Gastrocnemius medialis (tissue), 4 donors: ENCODE results near the gene THSD4. TPM values are rescaled to one million over a fixed set of nuclear protein-coding genes. Genes with fewer than 3 reads are reported as not detected.

Experiments used
- ATAC-seq, 2 donors: fragments of 150-250 bp; one replicate each; pipeline ENCODE4 v1.9.1; 2016
- DNase-seq, 2 donors: peaks; one replicate each; pipeline ENCODE4 v3.0.0-alpha.2; 2019
- H3K27ac ChIP-seq, 4 donors: fragments of 200-600 bp; sonication (generic); 1 replicate in 1 of 4; 2 replicates in 3 of 4; pipeline ENCODE4 v1.5.1; 2016 to 2018; ENCODE audit warnings: mild to moderate bottlenecking in 2 of 4, moderate library complexity in 1 of 4
- H3K27me3 ChIP-seq, 3 donors: fragments of 200-600 bp; sonication (generic) in 2 of 3; 1 replicate in 1 of 3; 2 replicates in 2 of 3; pipeline versions ENCODE4 v1.5.1 to v1.6.0; 2016 to 2019; ENCODE audit warnings: mild to moderate bottlenecking in 1 of 3, moderate library complexity in 1 of 3
- H3K36me3 ChIP-seq, 2 donors: fragments of 200-600 bp; sonication (generic) in 1 of 2; one replicate each; pipeline ENCODE4 v1.5.1; 2017 to 2018
- H3K4me1 ChIP-seq, 2 donors: fragments of 200-600 bp; sonication (generic) in 1 of 2; one replicate each; pipeline ENCODE4 v1.5.1; 2016 to 2017; ENCODE audit warnings: mild to moderate bottlenecking in 2 of 2
- H3K4me3 ChIP-seq, 4 donors: fragments of 200-600 bp; sonication (generic) in 3 of 4; 1 replicate in 1 of 4; 2 replicates in 3 of 4; pipeline ENCODE4 v1.5.1; 2016 to 2019; ENCODE audit warnings: mild to moderate bottlenecking in 2 of 4
- H3K9me3 ChIP-seq, 3 donors: fragments of 200-600 bp; sonication (generic) in 2 of 3; 1 replicate in 1 of 3; 2 replicates in 2 of 3; pipeline ENCODE4 v1.5.1; 2016 to 2019
- POLR2A ChIP-seq, 2 donors: fragments of 450-650 bp; IDR thresholded peaks; one replicate each; pipeline ENCODE4 v1.6.1; 2017; ENCODE audit warnings: antibody characterized with exemption in 2 of 2, mild to moderate bottlenecking in 2 of 2, moderate library complexity in 2 of 2
- in situ Hi-C, 4 donors: fragments of 200-750 bp; cut with MboI; loops; one replicate each; pipeline versions ENCODE4 v1.15.0 to v1.8.0; 2017; ENCODE audit warnings: low sequenced_read_pairs in 4 of 4
- intact Hi-C: fragments of 100-400 bp; cut with DNase I; formaldehyde crosslinking; loops from one replicate; pipeline ENCODE4 v1.15.1; 2023; ENCODE audit warnings: low total_unique reads
- total RNA-seq, 4 donors: library from RNA; depleted of rRNA; stranded (reverse); fragments of >200 nt; gene quantifications; one replicate each; pipeline versions ENCODE4 v1.1.0 to v1.2.3, GENCODE V29; 2016
- TF ChIP-seq, protein P1 (sequence below), 5 experiments: fragments of 450-650 bp in 3 of 5; fragments of 200-600 bp in 2 of 5; sonication (generic) in 2 of 5; IDR thresholded peaks in 4 of 5; conservative IDR thresholded peaks in 1 of 5; 1 replicate in 4 of 5; 2 replicates in 1 of 5; pipeline ENCODE4 v1.5.1; 2016 to 2019; ENCODE audit warnings: antibody characterized with exemption in 5 of 5, mild to moderate bottlenecking in 3 of 5, moderate library complexity in 3 of 5

Gene THSD4
- total RNA-seq, 4 donors from 2014 or later = 0.35 to 3.1 (median 0.60) TPM

DNA sequence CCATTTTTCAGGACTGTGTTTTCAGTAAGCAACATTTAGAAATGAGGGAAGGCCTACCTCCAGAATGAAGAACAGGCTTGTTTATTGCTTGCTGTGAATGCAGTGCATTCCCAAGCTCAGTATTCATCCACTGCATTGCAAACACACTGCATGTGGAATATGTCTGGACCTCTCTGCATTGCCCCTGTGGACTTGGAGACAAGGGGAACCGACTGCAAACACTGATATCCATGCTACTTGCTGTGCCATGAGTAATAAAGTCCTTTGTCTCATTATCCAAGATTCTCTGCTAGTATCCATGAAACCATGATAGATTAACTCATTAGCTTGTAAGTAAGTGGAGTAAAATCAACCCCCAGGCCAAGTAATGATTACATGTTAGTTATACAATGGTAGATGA is 393.9 kb downstream of the THSD4 start:
- no peak for TF ChIP-seq POLR2A (IDR thresholded peaks at IDR 0.05)
- TF ChIP-seq, protein P1, sequence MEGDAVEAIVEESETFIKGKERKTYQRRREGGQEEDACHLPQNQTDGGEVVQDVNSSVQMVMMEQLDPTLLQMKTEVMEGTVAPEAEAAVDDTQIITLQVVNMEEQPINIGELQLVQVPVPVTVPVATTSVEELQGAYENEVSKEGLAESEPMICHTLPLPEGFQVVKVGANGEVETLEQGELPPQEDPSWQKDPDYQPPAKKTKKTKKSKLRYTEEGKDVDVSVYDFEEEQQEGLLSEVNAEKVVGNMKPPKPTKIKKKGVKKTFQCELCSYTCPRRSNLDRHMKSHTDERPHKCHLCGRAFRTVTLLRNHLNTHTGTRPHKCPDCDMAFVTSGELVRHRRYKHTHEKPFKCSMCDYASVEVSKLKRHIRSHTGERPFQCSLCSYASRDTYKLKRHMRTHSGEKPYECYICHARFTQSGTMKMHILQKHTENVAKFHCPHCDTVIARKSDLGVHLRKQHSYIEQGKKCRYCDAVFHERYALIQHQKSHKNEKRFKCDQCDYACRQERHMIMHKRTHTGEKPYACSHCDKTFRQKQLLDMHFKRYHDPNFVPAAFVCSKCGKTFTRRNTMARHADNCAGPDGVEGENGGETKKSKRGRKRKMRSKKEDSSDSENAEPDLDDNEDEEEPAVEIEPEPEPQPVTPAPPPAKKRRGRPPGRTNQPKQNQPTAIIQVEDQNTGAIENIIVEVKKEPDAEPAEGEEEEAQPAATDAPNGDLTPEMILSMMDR (IDR thresholded peaks at IDR 0.05 in 4 of 5, conservative IDR thresholded peaks at IDR 0.05 in 1 of 5) = no peak
- intact Hi-C loops = no loop called here

DNA sequence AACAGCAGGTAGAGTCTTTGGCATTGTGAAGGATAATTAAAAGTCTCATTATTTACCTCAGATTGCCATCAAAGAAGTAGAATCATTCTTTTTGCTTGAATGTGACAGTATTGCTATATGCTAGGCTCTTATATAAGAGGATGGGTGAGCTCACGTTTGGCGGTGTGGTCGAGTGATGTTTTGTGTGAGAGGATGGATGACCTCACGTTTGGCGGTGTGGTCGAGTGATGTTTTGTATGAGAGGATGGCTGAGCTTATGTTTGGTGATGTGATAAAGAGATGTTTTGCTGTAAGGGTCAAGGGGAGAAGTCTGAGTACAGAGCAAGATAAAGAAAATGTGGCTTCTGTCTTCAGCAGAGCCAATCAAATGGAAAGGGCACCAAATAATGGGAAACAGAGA is 395.5 kb downstream of the THSD4 start:
- ATAC-seq = no peak

More for the DNA sequence above, 393.9 kb downstream of the THSD4 start:
- DNase-seq = no peak
- Histone ChIP-seq H3K27ac (no peak overlapping the region), H3K4me3 (no peak overlapping the region), H3K36me3 (no peaks in the 10 kb centered on the region), H3K4me1 (peaks cover 0 to 5% of the 10 kb centered on the region in 2 donors), H3K27me3 (no peaks in the 10 kb centered on the region), H3K9me3 (no peaks in the 10 kb centered on the region)
- no peak for ATAC-seq
- in situ Hi-C loops = no loop called here

DNA sequence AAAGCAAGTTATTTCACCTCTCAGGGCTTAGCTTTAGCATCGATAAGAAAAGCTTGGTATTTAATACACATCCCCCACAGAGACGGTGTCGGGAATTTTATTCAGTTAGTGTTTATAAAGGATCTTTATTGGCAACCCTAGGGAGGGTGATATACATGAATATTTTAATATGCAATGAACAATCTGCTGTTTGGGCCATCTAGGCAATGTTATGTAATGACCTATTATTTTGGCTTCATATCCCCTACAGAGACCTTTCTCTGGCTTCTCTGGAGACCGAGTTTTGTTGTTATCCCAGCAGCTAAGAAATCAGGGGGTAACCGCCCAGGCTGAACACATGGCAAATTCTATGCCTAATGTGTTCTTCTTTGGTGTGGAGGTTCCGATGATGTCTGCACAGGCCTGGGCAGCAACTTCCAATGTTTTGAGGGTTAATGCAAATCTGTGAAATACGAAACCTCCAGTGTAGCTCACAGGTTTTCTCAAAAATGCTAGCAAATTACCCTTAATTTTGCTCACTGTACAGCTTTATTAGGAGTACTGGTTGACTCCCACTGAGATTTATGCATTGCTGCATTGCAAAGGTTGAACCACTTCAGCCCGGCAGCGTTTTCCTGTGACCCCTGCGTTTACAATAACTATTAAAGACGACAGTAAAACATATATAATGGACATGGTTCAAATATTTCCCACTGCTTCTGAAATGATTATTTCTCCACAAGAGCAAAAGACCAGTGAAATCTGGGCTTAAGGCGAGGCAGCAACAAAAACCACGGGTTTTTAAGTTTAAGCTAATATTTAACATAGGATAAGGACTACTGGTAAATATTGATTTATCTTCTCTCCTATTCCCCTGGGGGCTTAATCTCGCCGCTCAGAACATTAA is 396.8 kb downstream of the THSD4 start:
- in situ Hi-C loops (no loop called here), intact Hi-C loops (no loop called here)
- TF ChIP-seq POLR2A (IDR thresholded peaks at IDR 0.05) = no peak
- TF ChIP-seq, protein P1 (IDR thresholded peaks at IDR 0.05 in 4 of 5, conservative IDR thresholded peaks at IDR 0.05 in 1 of 5) = no peak
- Histone ChIP-seq H3K4me3 (no peak overlapping the region), H3K36me3 (no peaks in the 10 kb centered on the region), H3K27ac (no peak overlapping the region), H3K27me3 (no peaks in the 10 kb centered on the region), H3K9me3 (no peaks in the 10 kb centered on the region), H3K4me1 (peaks cover 0 to 13% of the 10 kb centered on the region in 2 donors)
- DNase-seq (no peak), ATAC-seq (no peak)

More for the DNA sequence above, 395.5 kb downstream of the THSD4 start:
- Histone ChIP-seq H3K27ac (no peak overlapping the region), H3K27me3 (no peaks in the 10 kb centered on the region), H3K4me3 (no peak overlapping the region), H3K36me3 (no peaks in the 10 kb centered on the region), H3K4me1 (peaks cover 0 to 11% of the 10 kb centered on the region in 2 donors), H3K9me3 (no peaks in the 10 kb centered on the region)
- intact Hi-C loops (no loop called here), in situ Hi-C loops (no loop called here)
- no peak for DNase-seq
- no peak for TF ChIP-seq POLR2A (IDR thresholded peaks at IDR 0.05)
- TF ChIP-seq, protein P1 (IDR thresholded peaks at IDR 0.05 in 4 of 5, conservative IDR thresholded peaks at IDR 0.05 in 1 of 5) = no peak

DNA sequence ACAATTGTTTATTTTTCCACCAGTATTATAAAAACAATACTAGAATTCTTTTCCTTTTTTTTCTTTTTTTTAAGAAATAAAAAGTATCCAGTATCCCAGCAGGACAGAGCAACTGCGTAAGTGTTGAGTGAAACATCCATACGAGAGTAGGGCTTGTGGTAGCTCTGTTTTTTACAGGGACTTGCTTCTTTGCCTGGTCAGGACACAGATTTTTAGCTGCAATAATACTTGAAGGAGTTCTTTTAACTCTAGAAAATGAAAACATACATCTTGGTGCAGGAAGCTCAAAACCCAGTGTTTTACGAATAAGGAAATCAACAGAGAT is 397.4 kb downstream of the THSD4 start:
- TF ChIP-seq POLR2A (IDR thresholded peaks at IDR 0.05) = no peak
- TF ChIP-seq, protein P1 (IDR thresholded peaks at IDR 0.05 in 4 of 5, conservative IDR thresholded peaks at IDR 0.05 in 1 of 5) = no peak
- ATAC-seq = no peak
- intact Hi-C loops = no loop called here
- no peaks in the 10 kb centered on the region for H3K27me3 ChIP-seq
- no peak overlapping the region for H3K4me3 ChIP-seq
- no peaks in the 10 kb centered on the region for H3K36me3 ChIP-seq
- in situ Hi-C loops = no loop called here
- H3K4me1 ChIP-seq = peaks cover 0 to 12% of the 10 kb centered on the region in 2 donors
- no peak for DNase-seq
- no peak overlapping the region for H3K27ac ChIP-seq
- H3K9me3 ChIP-seq = no peaks in the 10 kb centered on the region
